Loucy (cell line): ENCODE measurements around the gene LINC00237.

Source experiments
- EZH2phosphoT487 ChIP-seq: fragments of 200-600 bp; IDR thresholded peaks from 2 replicates; pipeline ENCODE4 v1.6.1; 2018; ENCODE audit warnings: antibody characterized with exemption, mild to moderate bottlenecking, moderate library complexity, borderline replicate concordance
- TF ChIP-seq, protein P1 (sequence below): fragments of 200-600 bp; sonication (generic); conservative IDR thresholded peaks from 2 replicates; pipeline ENCODE4 v1.5.1; 2014; ENCODE audit warnings: mild to moderate bottlenecking, antibody characterized with exemption, low read length

DNA sequence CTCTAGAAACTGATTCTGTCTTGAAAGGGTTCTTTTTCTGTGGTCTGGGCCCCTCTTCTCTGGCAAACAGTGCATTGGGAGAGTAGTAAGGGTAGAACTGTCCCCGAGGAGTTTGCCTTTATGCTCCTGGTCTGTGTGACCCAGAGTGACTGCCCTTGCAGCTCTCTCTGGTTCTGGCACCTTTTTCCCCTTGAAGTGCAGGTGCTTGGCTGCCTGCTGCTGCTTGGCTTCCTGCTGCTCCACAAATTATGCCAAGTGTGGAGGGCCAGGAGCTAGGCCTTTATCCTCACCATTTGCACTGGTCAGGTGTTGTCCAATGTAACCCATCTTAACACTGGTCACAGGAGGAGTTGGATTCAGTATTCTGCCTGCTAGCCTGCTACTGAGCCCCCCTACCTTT, 30.9 kb upstream of the LINC00237 start:
- TF ChIP-seq, protein P1, sequence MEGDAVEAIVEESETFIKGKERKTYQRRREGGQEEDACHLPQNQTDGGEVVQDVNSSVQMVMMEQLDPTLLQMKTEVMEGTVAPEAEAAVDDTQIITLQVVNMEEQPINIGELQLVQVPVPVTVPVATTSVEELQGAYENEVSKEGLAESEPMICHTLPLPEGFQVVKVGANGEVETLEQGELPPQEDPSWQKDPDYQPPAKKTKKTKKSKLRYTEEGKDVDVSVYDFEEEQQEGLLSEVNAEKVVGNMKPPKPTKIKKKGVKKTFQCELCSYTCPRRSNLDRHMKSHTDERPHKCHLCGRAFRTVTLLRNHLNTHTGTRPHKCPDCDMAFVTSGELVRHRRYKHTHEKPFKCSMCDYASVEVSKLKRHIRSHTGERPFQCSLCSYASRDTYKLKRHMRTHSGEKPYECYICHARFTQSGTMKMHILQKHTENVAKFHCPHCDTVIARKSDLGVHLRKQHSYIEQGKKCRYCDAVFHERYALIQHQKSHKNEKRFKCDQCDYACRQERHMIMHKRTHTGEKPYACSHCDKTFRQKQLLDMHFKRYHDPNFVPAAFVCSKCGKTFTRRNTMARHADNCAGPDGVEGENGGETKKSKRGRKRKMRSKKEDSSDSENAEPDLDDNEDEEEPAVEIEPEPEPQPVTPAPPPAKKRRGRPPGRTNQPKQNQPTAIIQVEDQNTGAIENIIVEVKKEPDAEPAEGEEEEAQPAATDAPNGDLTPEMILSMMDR: no peak
- no peak for TF ChIP-seq EZH2phosphoT487
